Thoracic aorta endothelial cell (primary cell): ENCODE data around the gene TSHZ3. TPM values are rescaled to one million over a fixed set of nuclear protein-coding genes. Genes with fewer than 3 reads are reported as not detected.

ENCODE experiments used
- total RNA-seq: library from RNA; depleted of rRNA; stranded (reverse); fragments of >200 nt; gene quantifications from 2 replicates; pipeline ENCODE4 v1.2.3, GENCODE V29; 2012

TSHZ3 gene
- 4.1 and 8.4 TPM in 2 replicates for total RNA-seq

GRCh38 chr19:31349160-31349881, at the start of gene TSHZ3:
Gene TSHZ3, minus strand, starts transcription at chr19:31349436. Its CDS starts 217 bp downstream, at chr19:31349219.

